ENCODE data around the gene GALR1.
A peak's percentile ranks its signal among the peaks of the same experiment; 100 is the strongest.
"Not testable (repeated sequence)": the region's sequence is repeated elsewhere in the genome, so short reads cannot be mapped to it uniquely, and the experiment has no call there.

Gene GALR1

DNA sequence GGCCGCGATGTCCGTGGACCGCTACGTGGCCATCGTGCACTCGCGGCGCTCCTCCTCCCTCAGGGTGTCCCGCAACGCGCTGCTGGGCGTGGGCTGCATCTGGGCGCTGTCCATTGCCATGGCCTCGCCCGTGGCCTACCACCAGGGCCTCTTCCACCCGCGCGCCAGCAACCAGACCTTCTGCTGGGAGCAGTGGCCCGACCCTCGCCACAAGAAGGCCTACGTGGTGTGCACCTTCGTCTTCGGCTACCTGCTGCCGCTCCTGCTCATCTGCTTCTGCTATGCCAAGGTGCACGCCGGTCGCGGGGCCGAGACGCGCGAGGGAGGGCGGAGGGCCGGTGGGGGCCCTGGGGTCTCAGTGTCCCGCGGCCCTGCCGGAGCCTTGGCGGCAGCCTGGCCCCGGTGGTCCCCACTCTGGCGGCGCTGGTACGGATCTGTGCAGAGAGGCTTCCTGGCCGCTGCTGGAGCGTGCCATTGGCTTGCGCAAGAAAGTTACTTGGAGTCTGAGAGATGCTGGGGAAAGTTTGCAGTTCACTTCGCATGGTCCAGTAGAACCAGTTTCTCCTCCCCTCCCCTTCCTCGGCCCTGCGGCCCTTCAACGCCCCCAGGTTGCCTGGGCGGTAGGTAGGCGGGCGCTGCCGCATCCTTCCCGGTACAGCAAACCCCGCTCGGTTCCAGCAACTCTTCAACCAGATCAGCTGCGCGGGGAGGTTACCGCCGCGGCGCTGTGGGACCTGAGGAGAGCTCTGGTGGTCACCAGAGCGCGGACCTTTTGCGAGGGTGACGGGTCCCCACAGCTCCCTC, 1.5 kb downstream of the GALR1 start:
- DNase-seq (ENCODE audit: low read depth) = no peak

DNA sequence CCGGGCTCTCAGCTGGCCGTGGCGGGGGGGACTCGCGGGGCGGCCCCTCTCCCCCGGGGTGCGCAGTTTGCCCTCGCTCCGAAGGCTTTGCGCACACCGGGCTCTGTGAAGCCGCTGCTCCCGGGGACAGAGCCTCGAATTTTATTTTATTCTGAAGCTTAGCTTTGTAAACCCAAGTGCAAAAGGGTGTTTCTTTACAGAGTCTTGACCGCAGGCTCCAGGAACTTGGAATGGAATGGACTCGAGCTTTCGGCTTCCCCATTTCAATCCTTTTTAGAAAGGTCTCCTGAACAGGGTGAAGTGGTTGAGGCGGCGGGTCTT, 2.0 kb downstream of the GALR1 start:
- no peak for DNase-seq (ENCODE audit: low read depth)

DNA sequence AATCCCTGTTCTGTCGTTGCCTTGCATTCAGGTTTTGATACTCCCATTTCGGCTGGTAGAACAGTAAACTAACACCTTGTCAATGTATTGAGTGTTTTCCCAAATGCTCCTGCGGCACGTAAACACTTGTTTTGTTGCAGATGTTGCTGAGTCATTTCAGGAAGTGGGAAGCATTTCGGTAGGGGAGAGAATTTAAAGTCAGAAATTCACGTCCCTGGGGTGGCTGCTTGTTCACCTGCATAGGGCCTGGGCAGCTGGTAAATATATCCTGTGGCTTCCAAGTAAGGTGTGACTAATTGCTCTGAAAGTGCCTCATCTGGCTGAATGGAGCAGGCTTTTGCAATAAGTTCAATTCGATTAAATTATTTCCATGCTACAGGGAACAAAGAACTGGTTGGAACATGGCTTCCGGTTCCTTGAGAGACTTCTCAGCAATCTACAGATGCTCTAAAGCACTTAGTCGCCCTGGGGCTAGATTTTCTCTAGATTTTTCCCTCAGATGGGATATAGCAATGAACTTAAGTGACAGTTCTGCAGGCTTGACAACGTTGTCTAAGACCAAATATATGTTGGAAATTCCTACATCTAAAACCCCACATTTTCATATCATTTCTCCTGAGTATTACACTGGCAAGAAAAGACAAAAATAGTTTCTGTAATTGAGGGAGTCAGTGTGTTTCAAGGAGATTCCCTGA, 5.2 kb downstream of the GALR1 start:
- no peak for DNase-seq (ENCODE audit: low read depth)

DNA sequence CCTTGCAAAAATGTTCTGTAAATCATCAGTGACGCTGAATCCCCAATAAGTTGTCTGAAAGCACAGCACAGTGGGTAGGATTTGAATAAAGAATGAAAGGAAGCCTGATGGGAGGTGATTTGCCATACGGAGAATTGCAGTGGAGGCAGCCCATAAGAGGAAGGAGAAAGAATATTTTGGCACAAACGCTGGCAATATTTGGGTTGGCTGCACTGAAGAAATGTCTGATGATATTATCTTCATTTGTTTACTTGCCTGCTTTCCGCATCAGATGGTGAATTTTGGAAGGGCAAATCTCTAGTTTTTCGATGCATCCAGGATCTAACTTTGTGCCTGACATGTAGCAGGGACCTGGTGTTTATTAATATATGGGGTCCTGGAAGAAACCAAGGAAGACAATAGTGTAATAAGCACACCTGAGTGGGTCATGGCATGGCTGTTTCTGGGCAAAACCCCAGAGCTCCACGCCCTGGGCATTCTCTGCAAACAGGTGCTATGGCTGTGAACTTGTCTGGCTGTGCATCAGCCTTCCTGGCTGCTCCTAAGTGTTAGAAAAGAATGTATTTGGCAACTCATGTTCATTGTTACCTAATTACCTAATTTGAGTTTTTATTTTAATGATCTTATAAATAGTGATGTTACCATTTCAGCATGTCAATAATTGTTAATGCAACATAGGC, 5.9 kb downstream of the GALR1 start:
- DNase-seq (ENCODE audit: low read depth) = no peak

DNA sequence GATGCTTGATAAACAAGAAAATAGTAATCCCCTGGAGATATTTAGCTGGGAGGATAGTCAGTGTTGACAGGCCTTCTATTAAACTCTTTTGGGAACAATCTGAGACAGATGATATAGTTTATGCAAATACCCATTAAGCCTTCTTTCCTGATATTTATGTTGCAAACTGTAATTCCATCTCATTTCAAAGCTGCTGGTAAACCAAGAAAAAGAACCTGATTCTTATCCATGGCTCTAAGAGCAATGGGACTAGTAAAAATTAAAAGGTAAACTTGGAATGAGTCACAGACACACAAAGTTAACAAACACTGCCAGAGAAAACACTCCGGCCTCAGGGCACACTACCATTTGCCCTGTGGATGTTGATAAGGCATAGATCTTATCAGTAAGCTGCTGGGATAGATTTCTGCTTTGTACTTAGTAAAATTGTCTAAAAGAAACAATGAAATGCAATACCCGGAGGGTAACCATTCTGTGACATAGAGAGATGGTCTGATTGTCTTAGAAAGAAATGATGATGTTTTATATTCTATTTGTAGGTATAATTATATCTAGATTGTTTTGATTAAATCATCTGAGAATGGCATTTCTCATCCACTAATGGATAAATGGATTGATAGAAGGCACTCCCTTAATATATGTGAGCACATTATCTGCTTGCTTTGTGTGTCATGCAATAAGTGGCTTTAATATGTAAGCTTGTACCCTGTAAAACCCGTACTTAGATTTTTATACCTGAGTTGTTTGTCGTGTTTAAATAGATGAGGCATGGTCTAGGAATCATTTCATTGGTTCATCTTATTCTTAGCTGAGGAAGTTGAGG, 13.2 kb downstream of the GALR1 start:
- no peak for DNase-seq (ENCODE audit: low read depth)

DNA sequence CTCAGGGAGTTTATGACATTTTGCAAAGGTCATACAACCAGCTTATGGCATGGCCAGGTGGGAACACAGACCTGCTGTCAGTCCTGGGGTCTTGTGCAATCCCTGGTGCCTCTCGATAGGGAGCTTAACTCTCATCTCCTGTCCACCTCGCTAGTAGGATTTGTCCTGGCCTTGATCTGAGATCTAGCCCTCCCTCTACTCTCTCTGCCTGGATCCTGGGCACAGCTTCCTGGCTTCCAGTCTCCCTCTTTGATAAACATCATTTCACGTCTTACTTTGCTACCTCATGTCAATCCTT, 13.8 kb downstream of the GALR1 start:
- no peak for DNase-seq (ENCODE audit: low read depth)

DNA sequence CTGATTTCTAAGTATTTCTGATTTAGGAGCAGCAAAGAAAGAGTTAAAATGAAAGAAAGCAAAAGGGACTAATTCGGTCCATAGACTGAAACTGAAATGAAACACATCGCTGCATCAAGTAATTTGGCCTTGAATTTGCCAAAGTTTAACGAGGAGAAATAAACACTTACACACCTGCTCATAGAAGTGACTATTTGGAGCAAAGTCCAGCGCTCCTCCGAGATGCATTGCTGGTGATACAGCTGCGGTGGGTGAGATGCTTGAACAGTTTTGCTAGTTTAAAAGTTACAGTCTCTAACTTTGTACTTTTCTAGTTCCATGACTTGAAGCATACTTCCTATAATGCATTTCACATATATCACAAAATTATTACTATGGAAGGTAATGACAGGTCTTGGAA, 18.3 kb downstream of the GALR1 start:
- no peak for DNase-seq (ENCODE audit: low read depth)

DNA sequence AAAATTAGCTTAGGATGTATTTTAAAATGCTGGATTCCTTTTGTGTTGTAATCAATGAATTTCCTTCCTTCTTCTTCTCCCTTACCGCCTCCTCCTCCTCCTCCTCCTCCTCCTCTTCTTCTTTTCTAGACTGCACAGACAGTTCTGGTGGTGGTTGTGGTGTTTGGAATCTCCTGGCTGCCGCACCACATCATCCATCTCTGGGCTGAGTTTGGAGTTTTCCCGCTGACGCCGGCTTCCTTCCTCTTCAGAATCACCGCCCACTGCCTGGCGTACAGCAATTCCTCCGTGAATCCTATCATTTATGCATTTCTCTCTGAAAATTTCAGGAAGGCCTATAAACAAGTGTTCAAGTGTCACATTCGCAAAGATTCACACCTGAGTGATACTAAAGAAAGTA, 18.8 kb downstream of the GALR1 start:
- no peak for DNase-seq (ENCODE audit: low read depth)

DNA sequence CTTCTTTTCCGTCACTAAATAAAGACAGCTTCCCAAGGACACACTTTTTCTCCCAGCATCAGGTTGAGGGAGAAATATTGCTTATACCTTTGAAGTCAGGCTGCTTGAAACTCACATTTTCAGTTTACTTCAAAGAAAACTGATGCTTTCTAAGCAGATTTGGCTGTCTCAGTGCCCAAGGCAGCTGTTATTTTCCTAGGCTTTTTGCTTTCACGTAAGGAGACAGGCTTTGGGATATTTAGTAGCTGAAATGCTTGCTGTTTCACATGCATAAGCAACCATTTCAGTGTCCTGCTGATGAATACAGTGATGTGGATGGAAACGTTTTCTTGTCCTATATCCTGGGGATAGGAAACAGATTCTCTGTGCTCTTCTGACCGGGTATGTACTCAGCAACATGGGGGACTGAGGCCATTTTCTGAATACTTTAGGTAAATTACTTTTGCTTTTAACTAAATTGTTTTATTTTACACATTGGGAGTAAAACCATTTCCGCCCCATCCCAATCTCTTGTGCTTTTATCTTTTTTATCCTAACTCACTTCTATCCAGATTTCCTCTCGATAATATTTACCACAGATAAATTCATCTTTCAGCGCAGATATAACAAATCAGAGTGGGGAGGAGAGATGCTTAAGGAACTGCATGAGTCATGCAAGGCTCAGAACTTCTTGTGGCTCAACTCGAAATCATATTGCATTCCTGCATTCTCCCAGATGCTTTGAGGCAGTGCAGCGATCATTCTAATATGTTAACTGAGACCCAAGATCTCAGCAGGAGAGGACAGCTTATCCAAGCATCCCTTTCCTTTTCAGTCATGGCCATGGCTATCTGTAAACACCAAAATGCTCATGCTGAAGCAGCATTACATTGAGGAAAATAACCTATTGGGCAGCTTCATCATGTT, 22.2 kb downstream of the GALR1 start:
- peak; percentile 10 for DNase-seq (ENCODE audit: low read depth)

DNA sequence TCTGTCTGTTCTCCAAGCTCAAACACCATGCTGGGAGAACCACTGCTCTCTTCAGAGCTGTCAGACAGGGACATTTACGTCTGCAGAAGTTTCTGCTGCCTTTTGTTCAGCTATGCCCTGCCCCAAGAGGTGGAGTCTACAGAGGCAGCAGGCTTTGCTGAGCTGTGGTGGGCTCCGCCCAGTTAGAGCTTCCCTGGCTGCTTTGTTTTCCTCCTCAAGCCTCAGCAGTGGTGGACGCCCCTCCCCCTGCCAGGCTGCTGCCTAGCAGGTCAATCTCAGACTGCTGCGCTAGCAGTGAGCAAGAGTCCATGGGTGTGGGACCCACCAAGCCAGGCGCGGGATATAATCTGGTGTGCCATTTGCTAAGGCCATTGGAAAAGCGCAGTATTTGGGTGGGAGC, 41.2 kb downstream of the GALR1 start:
- not testable (repeated sequence) for DNase-seq (ENCODE audit: low read depth)

DNA sequence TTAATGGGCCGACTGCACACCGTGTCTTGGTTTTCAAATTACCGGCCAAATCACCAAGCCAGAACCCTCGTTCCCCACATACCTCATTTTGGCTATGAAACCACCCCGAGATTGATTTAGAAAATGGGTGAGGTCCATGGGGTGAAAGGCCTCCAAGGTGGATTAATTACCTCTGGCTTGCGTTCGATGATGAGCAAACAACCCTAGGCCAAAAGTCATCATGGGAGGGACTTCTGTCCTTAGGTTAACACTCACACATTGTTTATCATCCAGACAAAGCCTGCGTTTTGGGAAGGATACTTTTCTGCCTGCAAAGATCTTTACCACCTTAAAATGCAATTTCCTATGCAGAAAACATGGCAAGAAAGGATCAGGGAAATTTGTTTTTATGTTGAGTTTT, 48.5 kb downstream of the GALR1 start:
- DNase-seq (ENCODE audit: low read depth) = no peak

DNA sequence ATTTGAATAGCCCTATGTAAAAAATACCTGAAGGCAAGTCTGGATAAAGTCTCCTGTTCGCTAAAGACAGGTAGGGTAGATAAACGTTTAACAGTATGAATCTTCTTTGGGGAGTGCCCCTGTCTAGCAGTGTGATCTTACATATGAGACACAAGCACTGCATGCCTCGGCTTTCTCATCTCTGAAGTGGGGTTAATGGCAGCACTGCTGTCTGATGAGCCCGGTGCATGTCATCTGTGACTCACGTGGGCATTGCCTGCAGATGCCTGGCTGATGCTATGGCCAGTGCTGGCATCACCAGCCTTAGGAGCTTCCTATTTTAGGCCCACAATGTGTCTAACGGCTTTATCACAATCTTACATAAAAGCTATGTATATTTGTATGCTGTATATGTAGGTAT, 50.1 kb downstream of the GALR1 start:
- no peak for DNase-seq (ENCODE audit: low read depth)

DNA sequence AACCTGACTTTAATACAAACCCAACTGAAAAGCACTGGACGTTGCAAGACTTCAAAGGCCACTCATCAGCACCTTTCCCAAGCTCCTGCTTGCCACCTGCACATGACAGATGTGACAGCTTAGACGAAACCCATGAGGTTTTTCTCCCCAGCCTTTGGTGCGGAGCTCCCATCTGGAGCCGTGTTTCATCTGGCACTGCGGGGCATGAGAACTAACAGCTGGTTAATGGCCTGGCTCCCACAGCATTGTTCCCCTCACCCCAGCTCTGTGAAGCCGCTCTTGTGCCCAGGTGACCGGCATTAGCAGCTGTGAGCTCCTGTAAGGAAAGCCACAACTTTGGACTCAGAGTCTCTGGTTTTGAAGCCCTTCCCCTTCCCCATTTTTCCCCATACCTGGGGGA, 50.9 kb downstream of the GALR1 start:
- no peak for DNase-seq (ENCODE audit: low read depth)

DNA sequence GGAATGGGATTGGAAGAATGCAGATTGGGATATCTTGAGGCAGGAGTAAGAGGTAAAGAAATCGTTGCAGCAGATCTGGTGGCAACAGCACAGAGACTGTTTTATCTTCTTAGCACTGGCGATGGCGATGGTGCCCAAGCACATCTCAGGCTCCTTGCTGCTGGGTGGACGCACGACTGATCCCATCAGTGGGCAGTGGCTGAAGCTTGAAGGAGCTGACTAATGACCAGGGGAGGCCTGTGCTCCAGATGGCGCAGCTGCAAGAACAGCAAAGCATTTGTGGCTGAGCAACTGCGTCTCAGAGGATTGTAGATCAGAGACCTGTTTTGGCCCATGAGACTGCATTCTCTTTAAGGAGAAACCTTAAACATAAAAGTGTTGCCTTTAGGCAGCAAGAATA, 54.6 kb downstream of the GALR1 start:
- no peak for DNase-seq (ENCODE audit: low read depth)

DNA sequence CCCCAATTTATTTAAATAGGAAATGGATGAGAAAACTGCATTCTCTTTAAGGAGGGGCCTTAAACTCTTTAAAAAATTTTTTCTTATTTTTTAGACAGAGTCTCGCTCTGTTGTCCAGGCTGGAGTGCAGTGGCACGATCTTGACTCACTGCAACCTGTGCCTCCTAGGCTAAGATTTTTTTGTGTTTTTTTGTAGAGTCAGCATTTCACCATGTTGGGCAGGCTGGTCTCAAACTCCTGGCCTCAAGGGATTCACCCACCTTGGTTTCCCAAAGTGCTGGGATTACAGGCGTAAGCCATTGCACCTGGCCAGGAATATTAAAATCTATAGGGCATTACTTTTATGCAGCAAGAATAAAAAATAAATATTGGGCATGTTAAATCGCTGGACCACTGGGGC, 56.0 kb downstream of the GALR1 start:
- no peak for DNase-seq (ENCODE audit: low read depth)

DNA sequence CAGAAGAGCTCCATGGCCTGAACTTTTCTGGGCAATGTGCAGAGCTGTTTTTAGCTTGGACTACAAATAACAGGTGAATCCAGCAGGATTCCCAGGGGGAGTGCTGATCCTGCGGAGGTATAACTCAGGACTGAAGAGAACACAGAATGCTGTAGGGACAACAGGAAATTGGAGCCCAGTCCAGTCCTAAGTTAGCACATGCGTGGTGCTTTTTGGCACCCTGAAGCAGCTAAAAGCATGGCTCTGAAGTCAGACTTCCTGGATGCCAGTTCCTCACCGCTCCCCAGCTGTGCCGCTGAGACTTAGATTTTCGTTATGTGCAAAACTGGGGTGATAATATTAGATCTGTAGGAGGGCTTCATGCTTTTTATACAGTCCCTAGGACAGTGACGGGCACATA, 58.6 kb downstream of the GALR1 start:
- no peak for DNase-seq (ENCODE audit: low read depth)

DNA sequence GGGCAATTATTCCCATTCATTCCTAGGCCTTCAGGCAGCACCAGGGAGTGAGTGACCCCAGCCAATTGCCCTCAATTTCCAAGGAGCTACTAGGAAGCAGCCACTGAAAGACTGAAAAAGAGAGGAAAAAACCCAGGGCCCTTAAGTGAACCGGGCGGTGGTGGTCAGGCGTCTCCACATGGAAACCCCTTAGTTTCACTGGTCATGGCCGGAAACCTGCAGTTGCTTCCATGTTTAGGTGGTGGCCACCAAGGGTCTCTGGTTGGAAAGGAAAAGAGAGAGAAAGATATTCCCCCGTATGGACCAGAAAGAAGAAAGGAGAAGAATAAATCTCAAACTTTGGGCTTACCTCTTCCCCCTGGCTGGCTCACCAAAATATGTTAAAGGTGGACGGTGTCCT, 64.9 kb downstream of the GALR1 start:
- no peak for DNase-seq (ENCODE audit: low read depth)

DNA sequence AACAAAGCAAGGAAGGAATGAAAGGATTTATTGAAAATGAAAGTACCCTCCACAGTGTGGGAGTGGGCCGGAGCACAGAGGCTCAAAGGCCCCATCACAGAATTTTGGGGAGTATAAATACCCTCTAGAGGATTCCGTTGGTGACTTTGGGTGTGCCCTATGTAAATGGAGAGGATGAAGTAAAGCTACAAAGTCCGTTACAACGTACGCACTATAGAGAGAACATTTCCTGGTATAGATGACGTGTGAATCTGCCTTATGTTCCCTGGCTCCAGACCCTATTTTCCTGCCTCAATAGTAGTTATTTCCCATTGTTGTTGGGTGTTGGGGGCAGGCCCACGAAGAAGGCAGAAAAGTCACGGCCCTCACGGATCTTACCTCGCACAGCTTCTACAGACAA, 65.3 kb downstream of the GALR1 start:
- no peak for DNase-seq (ENCODE audit: low read depth)

DNA sequence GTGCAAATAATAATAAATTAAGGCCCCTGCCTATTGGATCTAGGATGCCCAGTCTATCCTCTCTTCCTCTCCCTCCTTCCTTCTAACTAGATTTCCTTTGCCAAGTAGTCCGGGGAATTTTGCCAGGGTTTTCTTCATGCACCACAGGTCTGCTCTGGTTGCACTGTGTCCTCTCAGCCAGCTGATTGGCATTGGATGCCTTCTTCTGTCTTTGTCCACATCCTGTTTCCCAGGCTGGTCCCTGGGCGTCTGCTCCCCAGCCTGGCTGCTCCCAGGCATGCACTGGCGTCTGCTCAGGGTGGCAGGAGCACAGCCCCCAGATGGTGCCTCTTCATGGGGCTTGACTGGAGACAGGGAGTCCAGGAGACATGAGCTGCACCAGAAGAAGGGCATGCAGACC, 66.4 kb downstream of the GALR1 start:
- DNase-seq (ENCODE audit: low read depth) = no peak

DNA sequence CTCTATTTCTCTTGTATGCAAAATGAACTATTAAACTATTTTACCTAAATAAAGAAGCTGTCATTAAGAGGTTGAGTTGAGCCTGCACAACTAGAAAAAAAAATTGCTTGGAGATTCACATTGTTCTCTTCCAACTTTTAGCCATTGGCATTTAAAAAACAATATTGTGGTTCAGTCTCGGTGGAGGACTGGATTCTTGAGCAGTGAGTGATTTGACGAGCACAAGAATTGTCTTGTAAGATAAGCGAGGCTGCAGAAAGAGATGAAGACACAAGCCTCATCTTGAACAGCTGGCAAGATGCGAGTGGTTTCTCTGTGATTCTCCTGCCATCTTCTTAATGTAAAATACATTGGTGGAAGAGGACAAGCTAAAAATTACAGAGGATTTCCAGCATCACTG, 67.0 kb downstream of the GALR1 start:
- DNase-seq (ENCODE audit: low read depth) = no peak

DNA sequence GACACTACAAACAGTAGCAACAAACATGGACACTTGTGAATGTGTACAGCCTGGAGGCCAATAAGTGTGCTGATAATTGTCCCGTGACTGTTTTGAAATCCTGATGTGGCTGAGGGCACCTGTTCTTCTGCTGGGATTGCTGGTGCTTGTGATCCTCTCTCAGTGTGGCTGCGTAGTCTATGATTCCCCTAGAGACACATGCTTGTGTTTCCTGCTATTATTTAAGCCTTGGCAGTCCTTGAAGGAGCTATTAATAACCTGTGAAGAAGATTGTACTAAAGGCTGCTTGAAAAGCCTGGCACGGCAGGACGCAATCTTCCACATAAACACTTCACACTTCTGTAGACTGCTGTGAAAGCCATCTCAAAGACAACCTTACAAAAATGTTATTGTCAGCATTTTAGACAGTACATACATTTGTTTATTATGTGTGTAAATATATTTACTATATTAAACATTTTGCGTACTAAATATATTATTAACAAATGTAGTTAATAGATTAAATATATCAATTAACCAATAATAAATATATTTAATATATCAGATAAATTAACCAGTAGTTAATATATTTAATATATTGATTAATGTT, 71.4 kb downstream of the GALR1 start:
- DNase-seq (ENCODE audit: low read depth) = no peak

Data from GM04504 (cell line).